PFSK-1 (cell line): ENCODE results near the gene TUBGCP5.

Experiments
- FOXP2 ChIP-seq: optimal IDR thresholded peaks from 2 replicates; pipeline ENCODE3; 2011; ENCODE audit warnings: borderline replicate concordance, control low read depth, inconsistent platforms; ENCODE audit not compliant: insufficient read depth; ENCODE audit errors: extremely low read length, extremely low read depth
- POLR2AphosphoS5 ChIP-seq: IDR thresholded peaks from 2 replicates; pipeline ENCODE4 v1.6.1; 2012; ENCODE audit warnings: low read depth, mild to moderate bottlenecking, control low read depth, low read length, moderate library complexity
- SIN3A ChIP-seq: IDR thresholded peaks from 2 replicates; pipeline ENCODE4 v1.6.1; 2012; ENCODE audit warnings: mild to moderate bottlenecking, low read length, moderate library complexity, borderline replicate concordance; ENCODE audit not compliant: insufficient read depth
- TAF1 ChIP-seq: IDR thresholded peaks from 2 replicates; pipeline ENCODE4 v1.6.1; 2012; ENCODE audit warnings: low read length, control low read depth, borderline replicate concordance; ENCODE audit not compliant: insufficient read depth
- TF ChIP-seq, protein P1 (sequence below), 2 experiments: IDR thresholded peaks; 2 replicates each; pipeline versions ENCODE4 v1.6.1 to v1.8.0; 2011 to 2012; ENCODE audit warnings: low read depth in 2 of 2, low read length in 2 of 2, control low read depth in 1 of 2, inconsistent platforms in 1 of 2, mild to moderate bottlenecking in 1 of 2, moderate library complexity in 1 of 2; ENCODE audit not compliant: insufficient read depth in 1 of 2

Gene TUBGCP5

DNA sequence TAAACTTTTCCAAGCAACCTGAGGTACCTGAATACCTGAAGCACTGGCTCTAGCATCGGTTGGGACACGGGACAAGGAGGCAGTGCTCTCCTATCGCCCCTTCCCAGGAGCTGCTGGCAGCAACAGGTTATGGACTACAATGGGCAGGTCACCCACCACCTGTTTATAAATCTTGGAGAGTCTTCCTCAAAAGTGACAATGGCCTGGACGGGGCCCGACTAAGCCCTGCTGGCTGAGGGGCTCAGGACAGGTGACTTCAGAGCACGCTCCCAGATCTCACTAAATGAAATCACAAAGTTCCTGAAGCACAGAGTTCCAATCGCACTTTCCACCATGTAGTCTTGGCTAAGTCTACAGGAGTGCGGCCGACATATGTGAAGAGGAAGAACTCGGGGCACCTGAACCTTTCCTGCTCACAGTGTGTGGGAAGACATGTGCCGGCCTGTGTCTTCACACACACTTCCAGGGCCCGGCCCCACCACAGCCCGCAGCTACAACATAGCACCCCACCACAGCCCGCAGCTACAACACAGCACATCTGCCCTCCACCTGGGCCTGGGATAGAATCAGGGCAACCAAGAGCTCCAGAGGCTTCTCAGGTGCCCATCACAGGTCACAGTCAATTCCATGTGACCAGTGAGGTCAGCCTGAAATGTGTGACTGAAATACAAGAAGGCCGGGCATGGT, 72.1 kb downstream of the TUBGCP5 start:
- TF ChIP-seq TAF1 (no peak), FOXP2 (no peak), POLR2AphosphoS5 (no peak), SIN3A (no peak)
- TF ChIP-seq, protein P1, sequence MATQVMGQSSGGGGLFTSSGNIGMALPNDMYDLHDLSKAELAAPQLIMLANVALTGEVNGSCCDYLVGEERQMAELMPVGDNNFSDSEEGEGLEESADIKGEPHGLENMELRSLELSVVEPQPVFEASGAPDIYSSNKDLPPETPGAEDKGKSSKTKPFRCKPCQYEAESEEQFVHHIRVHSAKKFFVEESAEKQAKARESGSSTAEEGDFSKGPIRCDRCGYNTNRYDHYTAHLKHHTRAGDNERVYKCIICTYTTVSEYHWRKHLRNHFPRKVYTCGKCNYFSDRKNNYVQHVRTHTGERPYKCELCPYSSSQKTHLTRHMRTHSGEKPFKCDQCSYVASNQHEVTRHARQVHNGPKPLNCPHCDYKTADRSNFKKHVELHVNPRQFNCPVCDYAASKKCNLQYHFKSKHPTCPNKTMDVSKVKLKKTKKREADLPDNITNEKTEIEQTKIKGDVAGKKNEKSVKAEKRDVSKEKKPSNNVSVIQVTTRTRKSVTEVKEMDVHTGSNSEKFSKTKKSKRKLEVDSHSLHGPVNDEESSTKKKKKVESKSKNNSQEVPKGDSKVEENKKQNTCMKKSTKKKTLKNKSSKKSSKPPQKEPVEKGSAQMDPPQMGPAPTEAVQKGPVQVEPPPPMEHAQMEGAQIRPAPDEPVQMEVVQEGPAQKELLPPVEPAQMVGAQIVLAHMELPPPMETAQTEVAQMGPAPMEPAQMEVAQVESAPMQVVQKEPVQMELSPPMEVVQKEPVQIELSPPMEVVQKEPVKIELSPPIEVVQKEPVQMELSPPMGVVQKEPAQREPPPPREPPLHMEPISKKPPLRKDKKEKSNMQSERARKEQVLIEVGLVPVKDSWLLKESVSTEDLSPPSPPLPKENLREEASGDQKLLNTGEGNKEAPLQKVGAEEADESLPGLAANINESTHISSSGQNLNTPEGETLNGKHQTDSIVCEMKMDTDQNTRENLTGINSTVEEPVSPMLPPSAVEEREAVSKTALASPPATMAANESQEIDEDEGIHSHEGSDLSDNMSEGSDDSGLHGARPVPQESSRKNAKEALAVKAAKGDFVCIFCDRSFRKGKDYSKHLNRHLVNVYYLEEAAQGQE (IDR thresholded peaks at IDR 0.05; ENCODE audit: insufficient read depth in 1 of 2, low read depth in 2 of 2, low read length in 2 of 2), result no peak

DNA sequence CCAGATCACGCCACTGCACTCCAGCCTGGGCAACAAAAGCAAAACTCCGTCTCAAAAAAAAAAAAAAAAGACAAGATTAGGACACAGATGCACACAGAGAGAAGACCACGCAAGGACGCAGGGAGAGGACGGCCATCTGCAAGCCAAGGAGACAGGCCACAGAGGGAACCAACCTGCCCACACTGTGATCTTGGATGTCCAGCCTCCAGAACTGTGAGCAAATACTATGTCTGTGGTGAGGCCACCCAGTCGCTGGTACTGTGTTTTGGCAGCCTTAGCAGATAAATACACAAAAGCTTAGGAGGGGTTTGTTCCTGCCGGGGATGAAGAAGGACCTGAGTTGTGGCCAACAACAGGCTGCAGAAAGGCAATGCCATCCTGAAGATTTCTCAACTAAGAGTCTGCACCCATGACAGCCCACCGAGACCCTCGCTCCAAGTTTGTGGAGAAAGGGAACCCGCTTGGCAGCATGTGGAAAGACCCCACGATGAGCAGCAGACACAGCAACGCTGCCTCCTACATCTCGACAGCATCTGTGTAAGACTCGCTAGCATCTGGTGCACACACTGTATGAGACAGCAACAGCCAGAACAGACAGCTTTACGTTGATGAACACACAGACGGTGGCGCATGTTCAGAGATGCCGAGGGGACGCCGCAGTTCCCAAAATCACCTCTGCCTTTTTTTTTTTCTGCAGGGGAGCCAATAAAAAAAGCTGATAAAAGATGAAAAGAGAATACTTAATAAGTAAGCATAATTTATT, 72.9 kb downstream of the TUBGCP5 start:
- TF ChIP-seq TAF1 (no peak), FOXP2 (no peak), POLR2AphosphoS5 (no peak), SIN3A (no peak)
- TF ChIP-seq, protein P1 (IDR thresholded peaks at IDR 0.05; ENCODE audit: insufficient read depth in 1 of 2, low read depth in 2 of 2, low read length in 2 of 2), result no peak

DNA sequence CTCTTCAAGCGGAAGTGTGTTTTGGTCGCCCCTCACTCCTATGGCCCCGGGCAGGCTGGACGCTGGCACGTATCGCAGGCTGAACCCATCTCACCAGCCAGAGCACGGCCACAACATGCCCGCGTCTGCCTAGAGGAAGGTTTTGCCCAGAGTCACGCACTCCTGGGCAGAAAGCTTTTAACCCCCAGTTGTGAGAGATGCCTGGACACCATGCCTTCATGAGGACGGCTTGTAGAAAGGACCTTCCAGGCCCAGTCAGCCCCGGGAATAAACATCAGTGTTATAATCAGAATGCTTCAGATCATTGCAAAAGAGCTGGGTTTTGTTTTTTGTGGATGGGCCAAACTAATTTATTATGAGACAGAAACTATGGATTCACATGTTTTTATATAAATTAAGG, 75.7 kb downstream of the TUBGCP5 start:
- TF ChIP-seq, protein P1 (IDR thresholded peaks at IDR 0.05; ENCODE audit: insufficient read depth in 1 of 2, low read depth in 2 of 2, low read length in 2 of 2), result no peak
- no peak for TF ChIP-seq TAF1
- no peak for TF ChIP-seq FOXP2
- TF ChIP-seq SIN3A, result no peak
- no peak for TF ChIP-seq POLR2AphosphoS5

DNA sequence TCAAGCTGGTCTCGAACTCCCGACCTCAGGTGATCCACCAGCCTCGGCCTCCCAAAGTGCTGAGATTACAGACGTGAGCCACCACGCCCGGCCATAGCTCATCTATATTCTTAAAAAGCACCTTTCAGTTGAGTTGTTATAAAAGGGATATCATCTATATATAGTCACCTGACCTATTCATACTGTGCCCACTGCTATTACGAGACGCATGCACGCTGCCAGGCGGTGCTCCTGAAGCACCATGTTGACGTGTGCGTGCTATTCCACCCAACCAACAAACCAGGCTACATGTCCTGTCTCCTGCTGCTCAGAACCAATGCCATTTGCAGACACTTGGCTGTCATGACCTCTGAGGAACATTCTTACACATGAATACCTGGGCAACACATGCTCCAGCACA, 76.8 kb downstream of the TUBGCP5 start:
- TF ChIP-seq SIN3A (no peak), FOXP2 (no peak), POLR2AphosphoS5 (no peak), TAF1 (no peak)
- TF ChIP-seq, protein P1 (IDR thresholded peaks at IDR 0.05; ENCODE audit: insufficient read depth in 1 of 2, low read depth in 2 of 2, low read length in 2 of 2), result no peak
